ENCODE measurements around the gene CBX1.

Gene CBX1

GRCh38 chr17:48026502-48027321, 74.6 kb downstream of the CBX1 start:
- peak overlapping the region; percentile 76; the same call in 1 of the 2 replicates for H3K27ac ChIP-seq
- TF ChIP-seq, protein P1, sequence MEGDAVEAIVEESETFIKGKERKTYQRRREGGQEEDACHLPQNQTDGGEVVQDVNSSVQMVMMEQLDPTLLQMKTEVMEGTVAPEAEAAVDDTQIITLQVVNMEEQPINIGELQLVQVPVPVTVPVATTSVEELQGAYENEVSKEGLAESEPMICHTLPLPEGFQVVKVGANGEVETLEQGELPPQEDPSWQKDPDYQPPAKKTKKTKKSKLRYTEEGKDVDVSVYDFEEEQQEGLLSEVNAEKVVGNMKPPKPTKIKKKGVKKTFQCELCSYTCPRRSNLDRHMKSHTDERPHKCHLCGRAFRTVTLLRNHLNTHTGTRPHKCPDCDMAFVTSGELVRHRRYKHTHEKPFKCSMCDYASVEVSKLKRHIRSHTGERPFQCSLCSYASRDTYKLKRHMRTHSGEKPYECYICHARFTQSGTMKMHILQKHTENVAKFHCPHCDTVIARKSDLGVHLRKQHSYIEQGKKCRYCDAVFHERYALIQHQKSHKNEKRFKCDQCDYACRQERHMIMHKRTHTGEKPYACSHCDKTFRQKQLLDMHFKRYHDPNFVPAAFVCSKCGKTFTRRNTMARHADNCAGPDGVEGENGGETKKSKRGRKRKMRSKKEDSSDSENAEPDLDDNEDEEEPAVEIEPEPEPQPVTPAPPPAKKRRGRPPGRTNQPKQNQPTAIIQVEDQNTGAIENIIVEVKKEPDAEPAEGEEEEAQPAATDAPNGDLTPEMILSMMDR (IDR thresholded peaks at IDR 0.05), result peak; percentile 93
- TF ChIP-seq ZFX (IDR thresholded peaks at IDR 0.05; ENCODE audit: borderline replicate concordance), result no peak

GRCh38 chr17:48025904-48026501, 75.3 kb downstream of the CBX1 start:
- peak overlapping the region; percentile 76 for H3K27ac ChIP-seq
- TF ChIP-seq ZFX (IDR thresholded peaks at IDR 0.05; ENCODE audit: borderline replicate concordance), result no peak
- TF ChIP-seq, protein P1 (IDR thresholded peaks at IDR 0.05), result no peak

GRCh38 chr17:48025040-48025903, 76.0 kb downstream of the CBX1 start:
- H3K27ac ChIP-seq, result peak overlapping the region; percentile 76
- TF ChIP-seq, protein P1 (IDR thresholded peaks at IDR 0.05), result peak; percentile 83
- no peak for TF ChIP-seq ZFX (IDR thresholded peaks at IDR 0.05; ENCODE audit: borderline replicate concordance)

GRCh38 chr17:48024149-48025039, 76.9 kb downstream of the CBX1 start:
- peak overlapping the region; percentile 76 for H3K27ac ChIP-seq
- TF ChIP-seq ZFX (IDR thresholded peaks at IDR 0.05; ENCODE audit: borderline replicate concordance), result no peak
- TF ChIP-seq, protein P1 (IDR thresholded peaks at IDR 0.05), result peak; percentile 26; the same call in 1 of the 2 replicates

GRCh38 chr17:48023400-48024148, 77.7 kb downstream of the CBX1 start:
- TF ChIP-seq ZFX (IDR thresholded peaks at IDR 0.05; ENCODE audit: borderline replicate concordance), result no peak
- TF ChIP-seq, protein P1 (IDR thresholded peaks at IDR 0.05), result peak; percentile 71
- H3K27ac ChIP-seq, result peak overlapping the region; percentile 76

GRCh38 chr17:48022901-48023300, 78.4 kb downstream of the CBX1 start:
- no peak for TF ChIP-seq ZFX (IDR thresholded peaks at IDR 0.05; ENCODE audit: borderline replicate concordance)
- TF ChIP-seq, protein P1 (IDR thresholded peaks at IDR 0.05), result no peak
- peak overlapping the region; percentile 76; the same call in 1 of the 2 replicates for H3K27ac ChIP-seq
